D721Med (cell line): ENCODE measurements around the gene CLTCL1.

Experiments
- DNase-seq: peaks from one replicate; pipeline ENCODE4 v3.0.0; 2011; ENCODE audit warnings: low spot score; ENCODE audit not compliant: insufficient read length
- FAIRE-seq: peaks from 2 replicates; lab custom pipeline; 2011; peaks lifted over from hg19 to GRCh38; lab: Jason Lieb, UNC
- TF ChIP-seq, protein P1 (sequence below): IDR thresholded peaks from 2 replicates; pipeline ENCODE4 v1.5.1; 2012; ENCODE audit warnings: mild to moderate bottlenecking, control low read depth; ENCODE audit not compliant: insufficient read depth; ENCODE audit errors: missing control alignments

The CLTCL1 gene

DNA sequence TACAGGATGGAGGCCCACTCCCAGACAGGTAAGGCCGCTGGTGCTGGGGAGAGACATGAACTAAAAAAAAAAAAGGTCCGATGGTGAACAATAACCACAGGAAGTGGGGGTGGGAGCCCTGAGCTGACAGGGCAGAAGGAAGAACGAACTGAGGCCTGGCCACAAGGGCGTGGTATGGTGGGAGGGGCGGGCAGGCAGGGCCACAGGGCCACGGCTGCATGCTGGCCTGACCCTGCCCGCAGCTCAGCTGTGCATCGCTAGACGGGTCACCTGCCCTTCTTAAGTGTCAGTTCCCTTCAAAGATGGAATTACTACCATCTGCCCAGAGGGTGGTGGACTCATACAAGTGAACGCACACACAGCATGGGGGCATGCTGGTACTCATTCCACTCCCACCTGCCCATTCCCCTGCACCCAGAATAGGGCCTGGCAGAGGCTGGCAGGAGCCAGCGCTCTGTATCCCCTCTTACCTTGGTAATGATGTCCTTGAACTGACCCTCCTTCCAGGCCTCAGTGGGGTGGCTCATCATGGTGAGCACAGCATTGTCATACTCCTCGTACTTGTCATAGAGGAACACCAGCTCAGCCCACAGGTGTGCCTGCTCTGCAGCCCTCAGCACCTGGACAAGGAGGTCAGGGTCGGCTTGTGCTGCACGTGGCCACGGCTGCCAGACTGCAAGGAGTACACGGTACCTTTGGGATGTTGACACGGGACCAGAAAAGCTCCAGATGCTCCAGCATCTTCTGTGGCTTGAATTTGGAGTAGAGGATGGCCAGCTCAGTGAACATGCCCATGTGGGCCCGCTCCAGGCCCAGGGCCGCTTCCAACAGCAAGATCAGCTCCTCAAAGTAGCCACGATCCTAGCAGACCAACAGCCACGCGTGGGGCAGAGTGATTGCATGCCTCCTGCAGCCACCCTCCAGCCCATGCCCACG, 95.5 kb downstream of the CLTCL1 start:
- TF ChIP-seq, protein P1, sequence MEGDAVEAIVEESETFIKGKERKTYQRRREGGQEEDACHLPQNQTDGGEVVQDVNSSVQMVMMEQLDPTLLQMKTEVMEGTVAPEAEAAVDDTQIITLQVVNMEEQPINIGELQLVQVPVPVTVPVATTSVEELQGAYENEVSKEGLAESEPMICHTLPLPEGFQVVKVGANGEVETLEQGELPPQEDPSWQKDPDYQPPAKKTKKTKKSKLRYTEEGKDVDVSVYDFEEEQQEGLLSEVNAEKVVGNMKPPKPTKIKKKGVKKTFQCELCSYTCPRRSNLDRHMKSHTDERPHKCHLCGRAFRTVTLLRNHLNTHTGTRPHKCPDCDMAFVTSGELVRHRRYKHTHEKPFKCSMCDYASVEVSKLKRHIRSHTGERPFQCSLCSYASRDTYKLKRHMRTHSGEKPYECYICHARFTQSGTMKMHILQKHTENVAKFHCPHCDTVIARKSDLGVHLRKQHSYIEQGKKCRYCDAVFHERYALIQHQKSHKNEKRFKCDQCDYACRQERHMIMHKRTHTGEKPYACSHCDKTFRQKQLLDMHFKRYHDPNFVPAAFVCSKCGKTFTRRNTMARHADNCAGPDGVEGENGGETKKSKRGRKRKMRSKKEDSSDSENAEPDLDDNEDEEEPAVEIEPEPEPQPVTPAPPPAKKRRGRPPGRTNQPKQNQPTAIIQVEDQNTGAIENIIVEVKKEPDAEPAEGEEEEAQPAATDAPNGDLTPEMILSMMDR: no peak
- no peak for FAIRE-seq
- no peak for DNase-seq

DNA sequence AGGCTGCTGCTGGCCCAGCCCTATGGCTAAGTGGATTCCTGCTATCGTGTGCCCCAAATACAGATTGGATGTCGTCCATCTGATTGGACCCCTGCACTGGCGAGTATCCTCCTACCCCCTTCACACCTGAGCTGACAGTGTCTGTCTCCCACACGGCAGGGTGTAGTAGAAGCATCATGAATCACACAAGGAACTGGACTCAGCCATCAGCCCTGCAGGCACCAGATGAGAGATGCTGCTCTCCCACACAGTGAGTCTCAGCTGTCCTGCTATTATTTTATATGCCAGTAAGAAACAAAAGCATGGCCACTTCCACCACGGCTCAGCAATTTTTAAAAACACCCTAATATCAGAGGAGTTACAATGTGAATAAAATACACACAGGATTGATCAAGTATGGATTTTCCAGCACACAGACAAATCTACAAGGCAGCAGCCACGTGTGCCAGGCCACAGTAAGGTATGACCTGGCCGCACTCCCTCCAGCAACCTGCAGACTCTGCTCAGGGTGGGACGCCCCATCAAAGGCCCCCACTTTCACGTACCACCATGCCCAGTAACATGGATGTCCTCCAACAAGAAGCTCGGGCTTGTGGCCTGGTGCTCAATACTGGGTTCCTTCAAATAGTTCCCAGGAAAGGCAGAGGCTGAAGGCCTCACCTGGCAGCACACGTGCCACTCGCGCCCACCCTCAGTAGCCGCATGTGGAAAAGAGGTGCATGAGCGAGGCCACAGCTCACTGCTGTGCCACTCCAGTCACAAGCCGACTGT, 96.6 kb downstream of the CLTCL1 start:
- DNase-seq: no peak
- no peak for FAIRE-seq
- TF ChIP-seq, protein P1: no peak

DNA sequence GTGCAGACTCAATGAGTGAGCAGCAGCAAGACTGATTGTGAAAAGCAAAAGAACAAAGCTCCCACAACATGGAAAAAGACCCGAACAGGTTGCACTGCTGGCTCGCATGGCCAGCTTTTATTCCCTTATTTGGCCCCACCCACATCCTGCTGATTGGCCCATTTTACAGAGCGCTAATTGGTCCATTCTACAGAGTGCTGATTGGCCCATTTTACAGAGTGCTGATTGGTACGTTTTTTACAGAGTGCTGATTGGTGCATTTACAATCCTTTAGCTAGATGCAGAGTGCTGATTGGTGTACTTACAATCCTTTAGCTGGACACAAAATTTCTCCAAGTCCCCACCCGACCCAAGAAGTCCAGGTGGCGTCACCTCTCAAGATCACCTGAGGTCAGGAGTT, 97.6 kb downstream of the CLTCL1 start:
- FAIRE-seq: no peak
- no peak for DNase-seq
- TF ChIP-seq, protein P1: no peak

DNA sequence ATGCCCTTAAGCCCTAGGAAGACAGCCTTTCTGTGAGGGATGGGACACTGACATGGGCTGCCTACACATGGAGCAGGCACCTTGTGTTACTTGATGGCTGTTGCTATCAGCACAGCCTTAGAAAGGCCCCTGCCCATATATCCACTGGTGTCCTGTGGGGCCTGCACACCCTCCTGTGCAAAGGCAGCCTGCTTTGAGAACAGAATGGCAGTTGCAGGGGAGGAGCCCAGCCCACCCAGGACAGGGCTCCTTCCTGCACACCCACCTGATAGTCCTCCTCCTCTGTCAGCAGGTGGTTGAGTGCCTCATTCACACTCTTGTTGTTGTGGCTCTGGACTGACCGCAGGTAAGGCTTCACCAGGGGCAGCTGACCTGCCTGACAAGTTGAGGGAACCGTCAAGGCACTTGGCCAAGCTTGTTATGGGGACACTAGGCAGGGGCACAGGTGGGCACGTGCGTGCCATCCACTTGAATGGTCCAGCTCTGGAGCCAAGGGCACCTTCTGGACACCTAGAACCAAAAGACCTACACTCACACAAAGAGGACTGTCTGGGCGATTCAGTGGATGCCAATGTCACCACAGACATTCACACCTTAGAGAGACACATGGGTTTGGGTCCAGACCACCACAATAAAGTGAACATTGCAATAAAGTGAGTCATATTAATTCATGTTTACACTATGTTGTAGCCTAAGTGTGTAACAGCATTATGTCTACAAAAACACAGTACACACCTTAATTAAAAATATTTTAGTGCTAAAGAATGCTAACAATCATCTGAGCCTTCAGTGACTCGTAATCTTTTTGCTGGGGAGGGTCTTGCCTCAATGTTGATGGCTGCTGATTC, 103.6 kb downstream of the CLTCL1 start:
- DNase-seq: no peak
- no peak for FAIRE-seq
- TF ChIP-seq, protein P1: no peak

DNA sequence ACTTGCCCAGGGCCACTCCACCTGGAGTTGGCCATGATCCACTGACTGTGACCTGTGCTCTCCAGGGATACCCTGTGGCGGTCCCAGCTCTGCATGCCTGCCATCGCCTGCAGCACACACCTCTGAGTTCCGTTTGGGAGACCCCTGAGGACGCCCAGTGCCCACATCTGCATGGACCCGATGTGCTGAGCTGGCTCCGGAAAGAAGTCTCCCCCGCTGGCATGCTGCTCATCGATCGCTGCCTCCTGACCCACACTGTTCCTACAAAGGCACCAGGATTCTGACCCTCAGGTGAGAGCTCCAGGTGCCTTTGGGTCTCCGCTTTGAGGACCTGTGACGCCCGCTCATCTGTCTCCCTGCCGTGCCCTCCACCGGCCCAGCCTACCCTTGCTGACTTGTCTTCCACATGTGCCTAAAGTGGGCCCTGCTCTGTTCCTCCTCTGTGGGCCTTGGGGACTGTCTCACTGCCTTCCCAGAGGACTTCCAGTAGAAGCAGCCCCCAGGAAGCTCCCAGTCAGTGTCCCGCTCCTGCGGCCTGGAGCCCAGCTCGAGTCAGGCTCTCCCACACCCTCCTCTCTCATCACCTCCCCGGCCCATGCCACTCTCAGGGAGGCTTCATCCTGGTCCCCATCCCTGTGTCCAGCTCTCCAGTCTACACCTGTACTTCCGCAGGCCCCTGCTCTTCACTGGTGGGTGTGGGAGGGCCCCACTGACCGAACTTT, 107.1 kb downstream of the CLTCL1 start:
- no peak for DNase-seq
- TF ChIP-seq, protein P1: no peak
- no peak for FAIRE-seq

DNA sequence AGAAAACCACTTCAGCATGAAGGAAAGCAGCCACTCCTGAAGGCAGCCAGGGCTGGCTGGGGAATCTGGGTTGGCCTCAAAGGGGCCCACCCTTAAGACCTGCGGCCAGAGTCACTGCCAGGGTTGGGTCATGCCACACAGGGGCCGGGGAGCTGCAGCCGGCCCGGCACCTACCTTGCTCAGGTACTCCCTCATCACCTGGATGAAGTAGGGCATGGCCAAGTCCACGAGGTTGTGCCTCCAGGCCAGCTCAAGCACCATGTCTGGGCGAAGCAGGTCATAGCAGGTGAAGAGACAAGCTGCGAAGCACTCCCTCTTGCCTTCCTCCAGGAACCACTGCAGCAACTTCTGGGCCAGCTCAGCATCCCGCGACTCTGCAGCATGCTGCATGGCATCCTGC, 108.3 kb downstream of the CLTCL1 start:
- no peak for FAIRE-seq
- TF ChIP-seq, protein P1: no peak

More for the DNA sequence above, 108.3 kb downstream of the CLTCL1 start:
- no peak for DNase-seq
